GM21576 (cell line): ENCODE data around the gene HMGB2.

Experiments
- ATAC-seq: cut with Tn5 transposase; IDR thresholded peaks from one replicate; pipeline ENCODE4 v1.9.1; 2021; ENCODE audit warnings: mild to moderate bottlenecking, moderate library complexity; ENCODE audit not compliant: unreplicated experiment

HMGB2 gene

DNA sequence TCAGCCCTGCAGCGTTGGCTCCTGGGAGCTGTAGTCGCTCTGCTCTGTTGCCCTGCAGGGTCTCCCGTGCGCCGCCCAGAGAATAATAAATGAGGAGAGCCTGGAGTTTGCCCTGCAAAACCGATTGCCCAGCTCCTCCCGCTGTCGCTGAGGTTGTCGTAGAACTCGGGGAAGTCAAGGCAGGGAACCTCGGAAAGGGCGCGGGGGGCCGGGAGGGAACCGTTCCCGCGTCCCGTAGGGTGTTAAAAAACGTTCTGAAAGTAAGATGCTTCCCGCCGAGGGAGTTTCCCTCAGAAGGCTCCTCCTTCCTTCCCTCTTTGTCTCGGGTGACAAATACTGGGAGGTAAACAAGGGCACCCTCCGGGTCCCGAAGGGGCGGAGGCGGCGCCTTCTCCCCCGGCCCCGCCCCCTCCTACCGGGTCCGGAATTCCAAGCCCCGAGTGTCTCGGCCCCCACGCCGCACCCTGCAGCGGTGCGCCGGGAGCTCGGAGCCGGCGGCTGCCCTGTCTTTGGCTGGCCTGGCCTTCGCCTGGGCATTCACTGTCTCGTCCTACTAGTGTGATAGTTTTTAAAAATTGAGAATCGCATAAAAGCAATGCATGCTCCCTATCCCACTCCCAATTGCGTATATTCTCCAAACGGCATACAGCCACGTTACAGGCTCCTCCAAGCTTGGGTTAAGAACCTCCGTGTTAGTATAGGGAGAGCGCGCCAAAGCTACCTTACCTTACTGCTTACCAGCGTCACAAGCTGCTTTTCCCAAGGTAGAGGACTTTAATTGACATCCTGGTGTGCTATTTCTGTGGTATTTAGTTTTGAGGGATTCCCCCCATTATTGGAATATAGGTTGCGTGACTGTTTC, 964 bp upstream of the HMGB2 start:
- peak; percentile 29 for ATAC-seq

DNA sequence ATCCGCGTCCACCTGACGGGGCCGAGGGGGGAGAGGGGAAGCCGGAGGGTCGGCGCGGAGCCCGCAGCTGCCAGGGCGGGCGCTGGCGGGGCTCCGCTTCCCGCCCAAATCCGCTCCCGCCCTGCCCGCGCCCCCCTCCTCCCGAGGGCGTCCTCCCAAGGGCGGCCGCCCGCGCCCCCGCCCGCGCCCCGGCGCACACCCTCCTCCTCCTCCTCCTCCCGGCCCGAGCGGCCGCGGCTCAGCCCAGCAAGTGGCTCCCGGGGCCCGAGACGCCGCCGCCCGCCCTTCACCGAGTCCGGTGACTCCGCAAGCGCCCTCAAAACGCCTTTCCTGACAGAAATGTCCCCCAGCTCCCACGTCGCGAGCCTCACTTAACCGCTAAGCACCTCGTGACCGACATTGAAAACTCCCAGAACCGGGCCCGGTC, 487 bp downstream of the HMGB2 start:
- no peak for ATAC-seq

DNA sequence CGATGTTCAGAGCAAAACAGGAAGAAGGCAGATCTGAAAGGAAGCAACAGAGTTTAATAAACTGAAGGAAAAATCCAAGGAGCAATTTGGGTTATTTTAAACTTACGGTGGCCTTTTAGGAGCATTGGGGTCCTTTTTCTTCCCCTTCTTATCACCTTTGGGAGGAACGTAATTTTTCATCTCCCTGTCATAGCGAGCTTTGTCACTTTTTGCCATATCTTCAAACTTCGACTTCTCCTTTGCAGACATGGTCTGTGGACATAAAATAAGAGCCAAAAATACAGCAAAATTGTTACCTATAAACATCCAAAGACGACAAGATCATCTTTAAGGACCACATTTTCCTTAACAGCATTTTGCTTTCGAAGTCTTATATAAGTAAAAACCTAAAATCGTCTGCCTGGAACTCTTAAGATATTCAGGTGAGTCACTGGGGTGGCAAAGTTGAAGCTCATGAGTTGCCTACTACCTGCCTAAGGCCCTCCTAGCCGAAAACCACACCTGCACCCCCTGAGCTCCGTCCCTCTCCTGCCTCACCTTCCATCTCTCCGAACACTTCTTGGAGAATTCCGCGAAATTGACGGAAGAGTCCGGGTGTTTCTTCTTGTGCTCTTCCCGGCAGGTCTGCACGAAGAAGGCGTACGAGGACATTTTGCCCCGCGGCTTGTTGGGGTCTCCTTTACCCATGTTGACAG, 1.0 kb downstream of the HMGB2 start:
- no peak for ATAC-seq

DNA sequence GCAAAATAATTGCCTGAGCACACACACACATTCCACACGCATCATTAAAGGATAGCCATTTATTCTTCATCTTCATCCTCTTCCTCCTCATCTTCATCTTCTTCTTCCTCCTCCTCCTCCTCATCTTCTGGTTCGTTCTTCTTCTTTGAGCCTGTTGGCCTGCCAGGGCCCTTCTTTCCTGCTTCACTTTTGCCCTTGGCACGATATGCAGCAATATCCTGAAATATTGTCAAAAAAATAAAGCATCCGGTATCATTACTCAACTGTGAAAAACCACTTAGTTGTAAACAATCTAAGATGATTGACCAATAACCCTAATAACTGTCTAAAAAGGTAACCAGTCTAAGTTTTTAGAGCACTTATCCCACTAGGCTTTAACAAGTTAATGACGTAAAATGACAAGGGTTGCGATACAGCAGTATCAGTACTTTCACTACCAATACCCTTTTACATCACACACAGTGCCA, 2.1 kb downstream of the HMGB2 start:
- no peak for ATAC-seq

DNA sequence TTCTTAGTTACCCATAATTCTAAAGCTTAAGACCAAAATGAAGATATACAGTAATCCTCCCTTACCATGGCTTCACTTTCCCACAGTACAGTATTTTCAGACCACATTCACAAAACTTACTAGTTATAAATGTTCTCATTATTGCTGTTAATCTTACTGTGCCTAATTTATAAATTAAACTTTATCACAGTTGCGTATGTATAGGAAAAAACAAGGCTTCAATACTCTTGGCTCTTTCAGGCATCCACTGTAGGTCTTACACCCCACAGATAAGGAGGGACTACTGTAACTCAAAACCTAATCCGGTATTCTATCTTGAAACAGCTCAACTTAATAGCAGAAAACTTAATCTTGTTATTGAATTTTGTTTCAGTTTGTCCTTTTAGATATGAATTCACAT, 3.6 kb downstream of the HMGB2 start:
- ATAC-seq = no peak

DNA sequence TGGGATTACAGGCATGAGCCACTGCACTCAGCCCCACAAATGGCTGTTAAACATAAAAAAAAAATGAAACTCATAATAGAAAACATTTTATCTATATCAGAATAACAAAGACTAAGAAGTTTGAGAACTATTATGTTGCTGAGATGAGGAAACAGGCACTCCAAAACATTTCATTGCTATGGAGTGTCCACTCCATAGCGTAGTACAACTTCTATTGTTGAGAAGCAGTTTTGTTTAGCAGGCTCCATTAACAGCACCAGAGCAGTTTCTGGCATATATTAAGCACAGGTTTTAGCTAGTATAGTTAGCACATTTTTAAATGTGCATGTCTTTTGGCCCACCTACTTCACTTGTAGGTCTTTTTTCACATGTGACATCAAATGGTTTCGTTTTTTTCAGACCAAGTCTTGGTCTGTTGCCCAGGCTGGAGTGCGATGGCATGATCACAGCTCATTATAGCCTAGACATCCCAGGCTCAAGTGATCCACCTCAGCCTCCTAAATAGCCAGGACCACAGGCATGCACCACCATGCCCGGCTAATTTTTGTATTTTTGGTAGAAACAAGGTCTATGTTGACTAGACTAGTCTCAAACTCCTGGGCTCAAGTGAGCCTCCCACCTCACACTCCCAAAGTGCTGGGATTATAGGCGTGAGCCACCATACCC, 5.8 kb downstream of the HMGB2 start:
- no peak for ATAC-seq

DNA sequence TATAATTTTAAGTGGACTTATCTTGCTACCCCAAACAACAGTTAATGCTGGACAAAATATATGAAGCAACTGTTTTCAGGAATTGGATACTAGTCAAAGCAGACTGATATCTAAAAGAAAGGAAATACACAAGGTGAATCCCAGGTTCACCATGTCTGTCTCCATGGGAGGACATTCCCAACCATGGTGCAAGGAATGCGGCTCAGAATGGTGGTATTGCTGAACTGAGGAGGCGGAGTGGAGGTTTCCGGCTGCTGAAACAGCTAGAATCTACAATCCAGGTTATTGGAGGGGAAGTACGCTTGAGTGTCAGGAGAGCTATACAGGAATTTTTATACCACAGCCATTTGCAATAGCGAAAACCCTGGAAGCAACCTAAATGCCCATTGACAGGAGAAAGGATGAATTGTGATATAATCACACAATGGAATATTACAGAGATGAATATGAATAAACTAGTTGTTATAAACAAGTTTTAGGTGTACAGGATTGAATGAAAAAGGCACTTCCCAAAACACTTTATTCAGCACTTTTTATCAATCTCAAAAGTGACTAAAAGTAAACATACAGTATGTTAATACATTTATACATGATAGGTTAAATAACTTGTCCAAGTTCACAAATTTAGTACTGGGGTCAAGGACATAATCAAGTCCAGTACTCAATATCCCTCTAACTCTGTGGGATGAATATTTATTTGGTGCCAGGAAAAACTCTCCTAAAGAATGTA, 9.0 kb downstream of the HMGB2 start:
- no peak for ATAC-seq

DNA sequence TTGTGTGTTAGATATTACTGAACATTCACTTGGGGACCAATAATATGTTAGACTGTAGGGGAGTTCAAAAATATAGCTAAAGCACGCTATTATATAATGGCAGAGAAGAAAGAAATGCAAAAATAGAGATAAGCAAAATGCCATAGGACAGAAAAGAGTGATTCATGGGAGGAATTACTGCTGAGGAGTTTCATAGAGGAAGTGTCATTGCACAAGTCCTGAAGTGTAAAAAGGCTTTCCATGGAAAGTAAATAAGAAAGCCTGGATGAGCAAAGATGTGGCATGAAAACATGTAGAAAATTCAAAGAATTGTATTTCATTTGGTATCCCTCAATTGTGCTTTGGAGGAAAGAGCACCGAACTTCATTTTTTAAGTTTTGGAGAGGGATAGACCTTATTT, 14.5 kb downstream of the HMGB2 start:
- ATAC-seq = no peak

DNA sequence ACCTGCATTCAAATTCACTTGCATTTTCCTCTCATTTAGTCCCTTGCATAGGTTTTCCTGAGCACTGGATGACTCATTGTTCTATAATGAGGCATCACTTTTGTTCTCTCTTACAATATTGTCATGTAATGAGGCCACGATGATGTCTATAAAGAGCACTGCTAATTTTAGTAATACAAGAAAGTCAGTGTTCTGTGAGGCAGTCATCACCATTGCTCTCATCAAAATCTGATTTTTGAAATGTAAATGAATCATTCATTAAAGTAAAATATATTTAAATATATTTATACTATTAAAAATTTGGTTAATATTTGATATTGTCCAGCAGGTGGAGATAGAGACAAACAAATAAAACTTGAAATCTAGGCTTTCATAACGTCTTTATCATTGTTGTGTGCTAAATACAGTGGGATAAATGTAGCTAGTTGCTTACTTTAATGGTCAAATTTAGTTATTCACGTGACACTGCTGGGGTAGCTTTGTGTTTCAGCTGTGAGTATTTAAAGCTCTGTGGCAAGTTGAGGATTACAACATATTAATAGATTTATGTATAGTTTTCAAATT, 15.4 kb downstream of the HMGB2 start:
- ATAC-seq = no peak

DNA sequence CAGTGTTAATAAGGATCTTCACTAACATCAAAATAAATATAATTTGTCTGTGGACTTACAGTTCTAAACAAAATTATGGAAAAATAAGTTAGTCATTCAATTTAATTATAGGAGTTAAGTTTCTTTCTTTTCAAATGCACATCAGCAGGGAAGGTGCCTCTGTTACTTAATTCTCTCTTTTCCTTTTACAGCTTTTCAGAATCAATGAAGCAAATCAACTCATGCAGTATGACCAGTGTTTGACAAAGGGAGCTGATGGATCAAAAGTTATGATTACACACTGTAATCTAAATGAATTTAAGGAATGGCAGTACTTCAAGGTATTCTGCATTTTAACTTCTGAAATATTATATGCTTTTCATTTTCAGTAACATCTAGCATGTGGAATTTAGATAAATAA, 15.9 kb downstream of the HMGB2 start:
- ATAC-seq = no peak

DNA sequence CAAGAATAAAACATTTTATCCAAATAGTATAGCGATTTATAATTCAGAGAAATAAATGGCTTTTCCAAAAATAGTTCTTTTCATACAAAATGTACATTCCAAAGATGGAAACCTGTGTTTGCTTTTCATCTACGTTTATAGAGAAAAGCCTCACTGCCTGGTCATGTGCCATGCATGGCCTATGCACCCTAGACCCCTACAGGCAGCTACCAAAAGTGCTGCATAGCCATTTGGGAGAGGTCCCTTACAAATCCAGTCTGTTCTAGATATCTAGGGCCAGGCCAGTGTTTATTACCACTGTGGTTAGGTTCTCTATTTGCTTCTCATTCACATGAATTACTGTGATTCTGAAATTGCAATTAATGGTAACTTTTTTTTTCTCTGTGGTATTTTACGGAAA, 17.2 kb downstream of the HMGB2 start:
- ATAC-seq = no peak

DNA sequence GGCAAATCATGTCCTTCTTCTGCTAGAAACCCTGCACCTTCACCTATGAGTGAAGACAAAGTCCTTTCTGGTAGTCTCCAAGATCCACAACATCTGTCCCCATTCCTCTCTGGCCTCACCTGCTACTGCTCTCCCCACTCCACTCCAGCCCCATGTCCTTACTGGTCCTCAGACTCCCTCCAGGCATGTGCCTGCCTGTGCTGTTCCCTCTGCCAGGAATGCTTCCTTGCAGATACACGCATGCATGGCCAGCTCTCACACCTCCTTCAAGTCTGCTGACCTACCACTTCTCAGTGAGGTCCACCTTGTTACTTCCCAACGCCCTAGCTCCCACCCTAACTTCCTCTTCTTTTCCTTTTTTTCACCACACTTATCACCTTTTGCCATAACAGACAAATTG, 18.1 kb downstream of the HMGB2 start:
- ATAC-seq = no peak

DNA sequence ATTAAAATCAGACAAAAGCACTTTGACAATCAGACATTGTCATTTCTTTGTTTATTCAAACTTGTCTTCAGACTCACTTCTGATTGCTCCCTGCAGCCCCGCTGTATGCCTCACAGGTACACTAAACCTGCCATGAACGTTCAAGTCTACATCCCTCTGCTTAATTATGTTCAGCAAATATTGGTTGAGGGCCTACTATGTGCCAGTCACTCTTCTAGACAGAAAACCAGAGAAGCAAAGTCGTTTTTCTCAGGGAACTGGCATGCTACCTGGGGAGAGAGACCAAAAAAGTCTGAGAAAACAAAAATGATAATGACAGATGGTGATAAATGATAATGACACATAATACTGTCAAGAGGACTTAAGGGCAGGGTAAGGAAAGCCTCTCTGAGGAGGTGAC, 19.4 kb downstream of the HMGB2 start:
- ATAC-seq = no peak

DNA sequence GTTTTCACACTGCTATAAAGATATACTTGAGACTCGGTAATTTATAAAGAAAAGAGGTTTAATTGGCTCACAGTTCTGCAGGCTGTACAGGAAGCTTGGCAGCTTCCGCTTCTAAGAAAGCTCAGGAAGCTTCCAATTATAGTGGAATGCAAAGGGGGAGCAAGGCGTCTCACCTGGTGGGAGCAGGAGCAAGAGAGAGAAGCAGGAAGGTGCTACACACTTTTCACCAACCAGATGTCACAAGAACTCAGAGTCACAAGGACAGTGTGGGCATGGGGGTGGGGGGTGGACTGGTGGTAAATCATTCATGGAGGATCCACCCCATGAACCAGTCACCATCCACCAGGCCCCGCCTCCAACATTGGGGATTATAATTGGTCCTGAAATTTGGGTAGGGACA, 22.8 kb downstream of the HMGB2 start:
- no peak for ATAC-seq

DNA sequence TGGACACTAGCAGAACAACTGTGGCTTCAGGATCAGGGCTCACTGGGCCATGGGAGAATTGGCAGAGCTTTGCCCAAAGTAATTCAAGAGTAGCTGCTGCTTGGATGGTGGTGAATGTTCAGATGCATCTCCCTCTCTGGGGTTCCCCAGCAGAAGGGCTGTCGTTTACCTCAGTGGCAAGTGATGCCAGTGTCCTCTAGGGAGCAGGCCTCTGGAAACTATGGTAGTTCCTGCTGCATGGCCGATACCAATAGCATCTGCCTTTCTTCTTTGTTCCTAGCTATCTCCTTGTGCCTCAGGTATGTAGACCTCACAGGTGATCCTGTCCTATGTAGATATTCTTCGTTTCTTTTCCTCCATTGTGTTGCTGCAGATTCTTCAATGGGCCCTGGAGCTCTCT, 26.4 kb downstream of the HMGB2 start:
- no peak for ATAC-seq

DNA sequence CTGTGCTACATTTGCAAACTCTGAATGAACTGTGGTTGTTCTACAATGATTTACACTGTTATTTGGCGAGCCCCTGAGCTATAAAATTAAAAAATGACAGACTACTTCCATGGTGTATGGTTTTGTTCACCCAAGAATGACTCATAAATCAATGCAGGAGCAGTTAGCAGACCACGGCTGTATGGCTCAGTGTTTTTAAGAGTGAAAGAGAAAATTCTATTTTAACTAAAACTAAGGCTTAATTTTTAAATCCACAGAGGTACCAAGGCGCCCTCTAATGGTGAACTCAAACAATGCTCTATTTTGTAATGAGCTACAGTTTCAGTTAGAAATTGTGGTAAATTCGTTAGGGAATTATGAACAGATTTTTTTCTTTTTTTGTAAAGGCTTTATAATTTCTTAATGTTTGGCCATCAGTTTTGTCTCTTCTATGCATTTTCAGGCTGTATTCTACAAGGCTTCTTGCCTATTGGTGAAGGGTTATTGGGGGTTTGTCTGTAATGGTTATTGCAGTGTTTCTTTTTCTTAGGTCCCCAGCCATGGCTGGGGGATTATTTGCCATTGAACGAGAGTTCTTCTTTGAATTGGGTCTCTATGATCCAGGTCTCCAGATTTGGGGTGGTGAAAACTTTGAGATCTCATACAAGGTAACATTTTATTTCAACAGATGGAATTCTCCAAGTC, 32.5 kb downstream of the HMGB2 start:
- no peak for ATAC-seq

DNA sequence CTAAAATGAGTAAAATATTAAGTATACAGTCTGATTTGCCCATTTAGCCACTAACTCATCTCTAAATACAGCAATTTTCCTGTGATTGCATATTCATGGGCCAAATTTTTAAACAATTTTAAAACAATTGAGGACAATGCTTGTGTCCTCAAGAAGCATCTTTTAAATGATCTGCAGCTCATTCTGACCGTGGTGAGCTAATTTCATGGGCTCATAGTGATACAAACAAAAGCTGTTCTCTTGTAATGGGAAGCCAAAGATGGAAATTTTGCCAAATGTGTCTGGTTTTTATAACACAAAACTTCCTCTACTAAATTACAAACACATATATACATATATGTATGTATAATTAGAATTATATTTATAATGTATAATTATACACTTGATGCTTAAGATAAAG, 39.7 kb downstream of the HMGB2 start:
- no peak for ATAC-seq

DNA sequence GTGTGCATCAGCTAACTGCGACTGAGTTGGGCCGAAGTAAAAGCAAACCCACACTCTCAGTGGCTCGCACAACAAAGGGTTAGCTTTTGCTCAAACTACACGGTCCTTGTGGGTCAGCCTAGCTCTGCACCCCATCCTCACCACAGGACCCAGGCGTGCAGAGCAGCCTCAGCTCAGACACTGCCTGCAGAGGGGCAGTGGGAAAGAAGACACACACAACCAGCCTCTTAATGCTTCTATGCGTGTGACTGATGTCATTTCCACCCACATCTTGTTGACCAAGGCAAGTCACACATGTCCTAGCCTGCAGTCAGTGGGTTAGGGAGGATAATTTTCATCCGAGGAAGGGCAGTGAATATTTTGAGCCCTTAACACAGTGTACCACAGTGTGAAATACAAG, 40.5 kb downstream of the HMGB2 start:
- ATAC-seq = no peak

DNA sequence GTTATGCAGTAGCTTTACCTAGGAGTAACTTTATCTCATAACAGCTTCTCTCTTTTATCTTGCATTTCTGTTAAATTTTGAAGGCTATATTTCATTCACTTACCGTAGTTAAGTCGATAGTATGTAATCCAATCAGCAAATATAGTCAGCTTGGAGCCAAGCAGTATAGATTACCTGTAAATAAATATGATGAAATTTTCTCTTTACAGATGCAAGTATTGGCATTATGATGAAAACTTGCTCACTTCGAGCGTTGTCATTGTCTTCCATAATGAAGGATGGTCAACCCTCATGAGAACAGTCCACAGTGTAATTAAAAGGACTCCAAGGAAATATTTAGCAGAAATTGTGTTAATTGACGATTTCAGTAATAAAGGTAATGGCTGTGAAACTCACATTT, 42.3 kb downstream of the HMGB2 start:
- no peak for ATAC-seq

DNA sequence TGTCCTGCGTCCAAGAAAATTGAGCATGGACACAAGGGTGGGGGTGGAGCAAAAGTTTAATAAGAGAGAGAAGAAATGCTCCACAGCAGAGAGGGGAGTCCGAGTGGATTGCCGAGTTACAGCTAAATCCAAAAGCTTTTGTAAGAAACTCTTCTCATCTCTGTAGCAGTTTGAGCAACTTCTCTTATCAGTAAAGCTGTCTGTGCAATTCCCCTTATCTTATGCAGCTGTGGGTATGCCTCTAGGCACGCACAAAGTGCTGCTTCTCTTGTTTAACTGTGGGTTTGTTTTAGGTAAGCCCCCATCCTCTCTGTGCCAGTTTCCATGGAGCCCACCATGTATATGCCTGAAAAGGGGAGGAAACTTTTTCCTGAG, 44.8 kb downstream of the HMGB2 start:
- no peak for ATAC-seq
